Stimulated activated CD4-positive, alpha-beta T cell treated with anti-CD3 and anti-CD28 coated beads, Interleukin-2, amount 100 ng/mL, for 24 hours (primary cell): ENCODE measurements around the gene CD86.

Experiments
- DNase-seq, 2 donors: peaks; one replicate each; pipeline ENCODE4 v3.0.0-alpha.2; 2020

The CD86 gene

GRCh38 chr3:122060040-122060698, 5.0 kb downstream of the CD86 start:
- no peak for DNase-seq

- no peak for DNase-seq
These were observed 8.7 kb downstream of the CD86 start for GRCh38 chr3:122063908-122064307.

GRCh38 chr3:122064326-122064725, 9.2 kb downstream of the CD86 start:
- DNase-seq: no peak

GRCh38 chr3:122066331-122067213, 11.4 kb downstream of the CD86 start:
- no peak for DNase-seq

- DNase-seq: no peak
These were observed 12.0 kb downstream of the CD86 start for GRCh38 chr3:122067214-122067550.

GRCh38 chr3:122067588-122068240, 12.6 kb downstream of the CD86 start:
- no peak for DNase-seq

- DNase-seq: no peak
These were observed 19.6 kb downstream of the CD86 start for GRCh38 chr3:122074621-122075265.

- DNase-seq: no peak
These were observed 21.5 kb downstream of the CD86 start for GRCh38 chr3:122076491-122077292.

GRCh38 chr3:122077293-122078234, 22.4 kb downstream of the CD86 start:
- no peak for DNase-seq

GRCh38 chr3:122078235-122078935, 23.2 kb downstream of the CD86 start:
- DNase-seq: no peak

- no peak for DNase-seq
These were observed 24.5 kb downstream of the CD86 start for GRCh38 chr3:122079524-122080206.

GRCh38 chr3:122080207-122080587, 25.0 kb downstream of the CD86 start:
- no peak for DNase-seq

GRCh38 chr3:122081543-122082247, 26.5 kb downstream of the CD86 start:
- no peak for DNase-seq

GRCh38 chr3:122082357-122082756, 27.2 kb downstream of the CD86 start:
- no peak for DNase-seq

GRCh38 chr3:122084799-122085198, 29.6 kb downstream of the CD86 start:
- DNase-seq: no peak

- no peak for DNase-seq
These were observed 30.5 kb downstream of the CD86 start for GRCh38 chr3:122085673-122086072.

GRCh38 chr3:122088531-122088930, 33.4 kb downstream of the CD86 start:
- no peak for DNase-seq

- DNase-seq: no peak
These were observed 36.6 kb downstream of the CD86 start for GRCh38 chr3:122091602-122092295.
